B cell (primary cell): Measurements from ENCODE around the gene COL4A1.

ENCODE experiments used
- EZH2 ChIP-seq: IDR thresholded peaks from 2 replicates; pipeline ENCODE4 v1.6.1; 2012; ENCODE audit warnings: borderline replicate concordance, low read depth, mild to moderate bottlenecking, moderate library complexity, low read length; ENCODE audit not compliant: insufficient read depth, poor library complexity, severe bottlenecking
- TF ChIP-seq, protein P1 (sequence below): fragments of 200-600 bp; IDR thresholded peaks from one replicate; pipeline ENCODE4 v1.8.0; 2022; ENCODE audit warnings: antibody characterized with exemption, mild to moderate bottlenecking

DNA sequence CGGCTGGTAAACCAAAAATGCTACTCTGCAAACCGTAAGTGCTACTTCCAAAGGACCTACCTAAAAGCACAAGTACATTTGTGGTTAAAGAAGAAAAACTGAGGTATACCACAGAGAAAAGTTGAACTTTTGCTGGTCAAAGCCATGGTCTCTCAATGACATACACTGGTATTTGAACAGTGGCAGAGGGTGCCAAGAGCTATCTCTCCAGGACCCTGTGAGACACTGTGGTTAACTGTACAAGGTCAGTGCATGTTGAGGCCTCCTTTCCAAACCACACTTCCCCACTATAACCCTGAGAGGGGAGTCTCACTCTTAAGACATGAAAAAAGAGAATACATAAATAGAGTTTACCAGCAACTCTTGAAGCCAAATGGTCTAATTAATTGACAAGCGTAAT lies 49.5 kb downstream of the COL4A1 start:
- TF ChIP-seq, protein P1, sequence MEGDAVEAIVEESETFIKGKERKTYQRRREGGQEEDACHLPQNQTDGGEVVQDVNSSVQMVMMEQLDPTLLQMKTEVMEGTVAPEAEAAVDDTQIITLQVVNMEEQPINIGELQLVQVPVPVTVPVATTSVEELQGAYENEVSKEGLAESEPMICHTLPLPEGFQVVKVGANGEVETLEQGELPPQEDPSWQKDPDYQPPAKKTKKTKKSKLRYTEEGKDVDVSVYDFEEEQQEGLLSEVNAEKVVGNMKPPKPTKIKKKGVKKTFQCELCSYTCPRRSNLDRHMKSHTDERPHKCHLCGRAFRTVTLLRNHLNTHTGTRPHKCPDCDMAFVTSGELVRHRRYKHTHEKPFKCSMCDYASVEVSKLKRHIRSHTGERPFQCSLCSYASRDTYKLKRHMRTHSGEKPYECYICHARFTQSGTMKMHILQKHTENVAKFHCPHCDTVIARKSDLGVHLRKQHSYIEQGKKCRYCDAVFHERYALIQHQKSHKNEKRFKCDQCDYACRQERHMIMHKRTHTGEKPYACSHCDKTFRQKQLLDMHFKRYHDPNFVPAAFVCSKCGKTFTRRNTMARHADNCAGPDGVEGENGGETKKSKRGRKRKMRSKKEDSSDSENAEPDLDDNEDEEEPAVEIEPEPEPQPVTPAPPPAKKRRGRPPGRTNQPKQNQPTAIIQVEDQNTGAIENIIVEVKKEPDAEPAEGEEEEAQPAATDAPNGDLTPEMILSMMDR, result no peak
- TF ChIP-seq EZH2, result no peak
